H1 (cell line): ENCODE results near the gene RASGRP3.

Source experiments
- ATF2 ChIP-seq: IDR thresholded peaks from 2 replicates; pipeline ENCODE4 v1.6.1; 2012; ENCODE audit warnings: low read length, inconsistent platforms
- BRCA1 ChIP-seq: IDR thresholded peaks from 2 replicates; pipeline ENCODE4 v1.6.1; 2012; ENCODE audit warnings: low read depth, low read length, improper control_type of control experiment
- CREB1 ChIP-seq: IDR thresholded peaks from 2 replicates; pipeline ENCODE4 v1.6.1; 2012; ENCODE audit warnings: inconsistent platforms
- CTCF ChIP-seq, 3 experiments: IDR thresholded peaks; 1 replicate in 2 of 3; 2 replicates in 1 of 3; pipeline versions ENCODE4 v1.5.1 to v1.6.1; 2011; ENCODE audit warnings: low read length in 3 of 3, mild to moderate bottlenecking in 3 of 3, inconsistent platforms in 2 of 3, low read depth in 1 of 3, moderate library complexity in 1 of 3; ENCODE audit not compliant: insufficient read depth in 1 of 3; ENCODE audit errors: control extremely low read depth in 1 of 3
- EZH2 ChIP-seq: fragments of 200-600 bp; sonication (generic); IDR thresholded peaks from 2 replicates; pipeline ENCODE4 v1.7.1; 2012; ENCODE audit warnings: low read depth, mild to moderate bottlenecking, moderate library complexity, low read length, inconsistent platforms; ENCODE audit not compliant: severe bottlenecking
- GABPA ChIP-seq: IDR thresholded peaks from 2 replicates; pipeline ENCODE4 v1.6.1; 2011; ENCODE audit warnings: mild to moderate bottlenecking, low read length, moderate library complexity, borderline replicate concordance; ENCODE audit not compliant: insufficient read depth
- HDAC6 ChIP-seq: IDR thresholded peaks from one replicate; pipeline ENCODE4 v1.7.1; 2012; ENCODE audit warnings: low read depth, mild to moderate bottlenecking, inconsistent platforms, low read length, moderate library complexity
- JUND ChIP-seq: IDR thresholded peaks from 2 replicates; pipeline ENCODE4 v1.6.1; 2011; ENCODE audit warnings: mild to moderate bottlenecking, improper control_type of control experiment, low read length
- NANOG ChIP-seq: IDR thresholded peaks from 2 replicates; pipeline ENCODE4 v1.6.1; 2011; ENCODE audit warnings: low read length, low read depth, mild to moderate bottlenecking, inconsistent platforms; ENCODE audit not compliant: insufficient read depth, poor library complexity, severe bottlenecking
- POLR2A ChIP-seq, 2 experiments: IDR thresholded peaks; 1 replicate in 1 of 2; 2 replicates in 1 of 2; pipeline ENCODE4 v1.6.1; 2011; ENCODE audit warnings: low read depth in 2 of 2, low read length in 2 of 2, mild to moderate bottlenecking in 2 of 2; ENCODE audit errors: control extremely low read depth in 1 of 2
- POLR2AphosphoS5 ChIP-seq: IDR thresholded peaks from 2 replicates; pipeline ENCODE4 v1.6.1; 2011; ENCODE audit warnings: low read depth, low read length
- RAD21 ChIP-seq, 2 experiments: IDR thresholded peaks in 1 of 2; conservative IDR thresholded peaks in 1 of 2; 2 replicates each; pipeline ENCODE4 v1.6.1; 2011; ENCODE audit warnings: low read depth in 2 of 2, low read length in 2 of 2, improper control_type of control experiment in 1 of 2, inconsistent platforms in 1 of 2, mild to moderate bottlenecking in 1 of 2, moderate library complexity in 1 of 2
- YY1 ChIP-seq: IDR thresholded peaks from 2 replicates; pipeline ENCODE4 v1.6.1; 2011; ENCODE audit warnings: low read depth, mild to moderate bottlenecking, low read length
- TF ChIP-seq, protein P1 (sequence below): IDR thresholded peaks from 2 replicates; pipeline ENCODE4 v1.6.1; 2012; ENCODE audit warnings: inconsistent platforms

GRCh38 chr2:33541243-33541642 lies 64.8 kb downstream of the RASGRP3 start:
- no peak for TF ChIP-seq CTCF (IDR thresholded peaks at IDR 0.05; ENCODE audit: control extremely low read depth in 1 of 3, insufficient read depth in 1 of 3, low read depth in 1 of 3, low read length in 3 of 3)
- no peak for TF ChIP-seq RAD21 (IDR thresholded peaks at IDR 0.05 in 1 of 2, conservative IDR thresholded peaks at IDR 0.05 in 1 of 2; ENCODE audit: low read depth in 2 of 2, low read length in 2 of 2)
- no peak for TF ChIP-seq GABPA
- no peak for TF ChIP-seq HDAC6
- no peak for TF ChIP-seq POLR2AphosphoS5
- TF ChIP-seq, protein P1, sequence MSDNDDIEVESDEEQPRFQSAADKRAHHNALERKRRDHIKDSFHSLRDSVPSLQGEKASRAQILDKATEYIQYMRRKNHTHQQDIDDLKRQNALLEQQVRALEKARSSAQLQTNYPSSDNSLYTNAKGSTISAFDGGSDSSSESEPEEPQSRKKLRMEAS, result no peak
- no peak for TF ChIP-seq EZH2
- TF ChIP-seq JUND, result no peak
- TF ChIP-seq BRCA1, result no peak
- TF ChIP-seq YY1, result no peak
- TF ChIP-seq CREB1, result no peak
- no peak for TF ChIP-seq NANOG
- no peak for TF ChIP-seq POLR2A (IDR thresholded peaks at IDR 0.05; ENCODE audit: control extremely low read depth in 1 of 2, low read depth in 2 of 2, low read length in 2 of 2)
- TF ChIP-seq ATF2, result no peak
